GM12891 (cell line): ENCODE measurements around the gene PITRM1.

Experiments used
- PAX5 ChIP-seq: IDR thresholded peaks from 2 replicates; pipeline ENCODE4 v1.6.1; 2011; ENCODE audit warnings: low read length, moderate library complexity, mild to moderate bottlenecking; ENCODE audit not compliant: insufficient read depth, severe bottlenecking
- POLR2A ChIP-seq: IDR thresholded peaks from 2 replicates; pipeline ENCODE4 v1.6.1; 2011; ENCODE audit warnings: low read depth, low read length, control low read depth
- POLR2AphosphoS5 ChIP-seq: IDR thresholded peaks from 2 replicates; pipeline ENCODE4 v1.6.1; 2011; ENCODE audit warnings: low read depth, low read length, control low read depth
- SPI1 ChIP-seq: IDR thresholded peaks from 2 replicates; pipeline ENCODE4 v1.6.1; 2011; ENCODE audit warnings: low read depth, low read length, control low read depth
- TAF1 ChIP-seq: IDR thresholded peaks from 2 replicates; pipeline ENCODE4 v1.6.1; 2011; ENCODE audit warnings: low read depth, low read length, control low read depth

GRCh38 chr10:3140280-3140679, 32.3 kb downstream of the PITRM1 start:
- no peak for TF ChIP-seq POLR2AphosphoS5
- peak; percentile 25; the same call in 1 of the 2 replicates for TF ChIP-seq POLR2A
- TF ChIP-seq TAF1 = no peak
- TF ChIP-seq PAX5 = no peak
- no peak for TF ChIP-seq SPI1
